Glutamatergic neuron (in vitro differentiated cells): ENCODE measurements around the gene DNAH2. TPM values are rescaled to one million over a fixed set of nuclear protein-coding genes. Genes with fewer than 3 reads are reported as not detected.

Experiments
- DNase-seq: peaks from one replicate; pipeline ENCODE4 v3.0.0; 2022
- H3K27ac Mint-ChIP-seq: one replicate; pipeline ENCODE4 v1.8.0; 2020; ENCODE audit warnings: mild to moderate bottlenecking, mixed read lengths, inconsistent platforms; ENCODE audit not compliant: unreplicated experiment
- H3K27me3 Mint-ChIP-seq: one replicate; pipeline ENCODE4 v1.8.0; 2020; ENCODE audit warnings: mild to moderate bottlenecking, moderate library complexity, mixed read lengths, inconsistent platforms; ENCODE audit not compliant: unreplicated experiment
- H3K36me3 Mint-ChIP-seq: one replicate; pipeline ENCODE4 v1.8.0; 2020; ENCODE audit warnings: mild to moderate bottlenecking, mixed read lengths, inconsistent platforms; ENCODE audit not compliant: unreplicated experiment
- H3K4me1 Mint-ChIP-seq: one replicate; pipeline ENCODE4 v1.8.0; 2020; ENCODE audit warnings: mild to moderate bottlenecking, low read depth, mixed read lengths, inconsistent platforms; ENCODE audit not compliant: unreplicated experiment
- H3K4me3 Mint-ChIP-seq: one replicate; pipeline ENCODE4 v1.8.0; 2020; ENCODE audit warnings: mild to moderate bottlenecking, mixed read lengths, inconsistent platforms; ENCODE audit not compliant: unreplicated experiment
- H3K9me3 Mint-ChIP-seq: one replicate; pipeline ENCODE4 v1.8.0; 2020; ENCODE audit warnings: mild to moderate bottlenecking, moderate library complexity, mixed read lengths, inconsistent platforms; ENCODE audit not compliant: unreplicated experiment
- CTCF ChIP-seq: fragments of 200-600 bp; sonication (generic); IDR thresholded peaks from one replicate; pipeline ENCODE4 v1.5.0; 2021; ENCODE audit not compliant: partially characterized antibody, unreplicated experiment
- total RNA-seq: library from RNA; stranded (reverse); fragmentation: NEBNext Ultra II Directional; extraction: Animal tissue kit (Norgen Biotek cat#: 25700); gene quantifications from one replicate; pipeline ENCODE4 v1.2.1, GENCODE V29; 2021; ENCODE audit not compliant: unreplicated experiment

Gene DNAH2
- total RNA-seq, 1 donor from 2014 or later = 0.07 TPM

GRCh38 chr17:7740481-7741001 is 23.0 kb downstream of the DNAH2 start:
- no peak overlapping the region for H3K4me3 Mint-ChIP-seq
- H3K4me1 Mint-ChIP-seq = no peaks in the 10 kb centered on the region
- no peak for TF ChIP-seq CTCF
- H3K27me3 Mint-ChIP-seq = peaks cover 9% of the 10 kb centered on the region
- H3K36me3 Mint-ChIP-seq = no peaks in the 10 kb centered on the region
- no peak overlapping the region for H3K27ac Mint-ChIP-seq
- peaks cover 11% of the 10 kb centered on the region for H3K9me3 Mint-ChIP-seq
- DNase-seq = no peak

GRCh38 chr17:7742729-7743128 is 25.2 kb downstream of the DNAH2 start:
- Mint-ChIP-seq H3K36me3 (no peaks in the 10 kb centered on the region), H3K27me3 (peaks cover 4% of the 10 kb centered on the region), H3K9me3 (peaks cover 5% of the 10 kb centered on the region), H3K4me3 (no peak overlapping the region), H3K27ac (no peak overlapping the region), H3K4me1 (no peaks in the 10 kb centered on the region)
- no peak for DNase-seq
- TF ChIP-seq CTCF = no peak

GRCh38 chr17:7744416-7744815 is 26.9 kb downstream of the DNAH2 start:
- H3K27ac Mint-ChIP-seq = no peak overlapping the region
- no peaks in the 10 kb centered on the region for H3K36me3 Mint-ChIP-seq
- H3K27me3 Mint-ChIP-seq = peaks cover 4% of the 10 kb centered on the region
- H3K9me3 Mint-ChIP-seq = peaks cover 5% of the 10 kb centered on the region
- TF ChIP-seq CTCF = no peak
- DNase-seq = no peak
- H3K4me1 Mint-ChIP-seq = no peaks in the 10 kb centered on the region
- no peak overlapping the region for H3K4me3 Mint-ChIP-seq

DNA sequence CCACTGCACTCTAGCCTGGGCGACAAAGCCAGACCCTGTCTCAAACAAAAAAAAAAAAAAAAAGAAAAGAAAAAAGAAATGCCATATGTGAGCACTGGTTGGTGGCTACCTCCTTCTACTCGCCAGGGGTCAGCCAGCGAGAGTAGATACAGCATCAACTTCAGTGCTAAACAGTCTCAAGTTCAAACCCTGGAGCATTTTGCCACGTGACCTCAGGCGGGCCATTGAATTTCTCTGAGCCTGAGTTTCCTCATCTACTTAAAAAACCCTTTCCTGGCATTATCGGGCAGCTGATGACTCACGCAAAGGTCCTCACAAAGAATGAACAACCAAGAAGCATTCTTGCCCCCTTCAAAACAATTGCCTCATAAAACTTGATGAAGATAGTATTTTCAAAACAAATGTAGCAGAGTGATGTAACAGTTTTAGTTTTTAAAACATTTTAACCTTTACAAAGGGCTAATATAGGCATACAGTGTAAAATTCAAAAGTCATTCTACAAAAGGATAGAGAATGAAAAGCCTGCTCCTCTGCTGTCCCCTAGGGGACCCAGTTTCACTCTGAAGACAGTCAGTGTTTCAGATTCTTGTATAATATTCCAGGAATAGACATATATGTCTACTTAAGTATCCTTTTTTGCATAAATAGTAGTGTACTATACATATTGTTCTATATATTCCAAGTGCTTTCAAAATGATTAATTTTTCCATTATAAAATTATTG is 28.4 kb downstream of the DNAH2 start:
- Mint-ChIP-seq H3K9me3 (peaks cover 3% of the 10 kb centered on the region), H3K4me3 (no peak overlapping the region), H3K27ac (no peak overlapping the region), H3K36me3 (no peaks in the 10 kb centered on the region), H3K4me1 (no peaks in the 10 kb centered on the region), H3K27me3 (peaks cover 3% of the 10 kb centered on the region)
- DNase-seq = no peak
- TF ChIP-seq CTCF = no peak

- peaks cover 3% of the 10 kb centered on the region for H3K9me3 Mint-ChIP-seq
- H3K4me1 Mint-ChIP-seq = no peaks in the 10 kb centered on the region
- peaks cover 2% of the 10 kb centered on the region for H3K27me3 Mint-ChIP-seq
- no peak overlapping the region for H3K27ac Mint-ChIP-seq
- no peak for DNase-seq
- no peak for TF ChIP-seq CTCF
- no peaks in the 10 kb centered on the region for H3K36me3 Mint-ChIP-seq
- H3K4me3 Mint-ChIP-seq = no peak overlapping the region
Observed at GRCh38 chr17:7747635-7748071, 30.1 kb downstream of the DNAH2 start.
